SK-N-SH (cell line): ENCODE measurements around the gene PLGRKT. TPM values are rescaled to one million over a fixed set of nuclear protein-coding genes. Genes with fewer than 3 reads are reported as not detected.

Experiments used
- CTCF ChIA-PET: fragments of 300-600, 350-600 bp; formaldehyde crosslinking; extraction: SDS; loops from one replicate; lab custom pipeline; 2021; lab: Yijun Ruan, JAX
- POLR2A ChIA-PET: fragments of 350-600 bp; sonication (Branson Sonifier 250); formaldehyde crosslinking; extraction: SDS; loops from one replicate; lab custom pipeline; 2020; ENCODE audit warnings: antibody characterized with exemption, inconsistent platforms; lab: Yijun Ruan, JAX
- DNase-seq: peaks from one replicate; pipeline ENCODE4 v3.0.0; 2012
- H2AFZ ChIP-seq: fragments of 200-600 bp; sonication (generic); 2 replicates; pipeline ENCODE4 v1.8.1; 2016; ENCODE audit warnings: antibody characterized with exemption, mild to moderate bottlenecking, low read depth
- H3F3A ChIP-seq: fragments of 200-600 bp; sonication (generic); replicated peaks from 2 replicates; pipeline ENCODE3; 2016; ENCODE audit warnings: antibody characterized with exemption, mild to moderate bottlenecking; ENCODE audit not compliant: insufficient read depth
- H3K27ac ChIP-seq, 2 experiments: fragments of 200-500 bp in 1 of 2; fragments of 200-600 bp in 1 of 2; sonication (Bioruptor generic) in 1 of 2; sonication (generic), shearing (Covaris generic) in 1 of 2; 2 replicates each; pipeline versions ENCODE4 v1.5.1 to v1.6.1; 2014 to 2016; ENCODE audit warnings: low read depth in 2 of 2, inconsistent platforms in 1 of 2, low read length in 1 of 2, mild to moderate bottlenecking in 1 of 2, mixed read lengths in 1 of 2
- H3K27me3 ChIP-seq: fragments of 200-600 bp; sonication (generic), shearing (Covaris generic); 2 replicates; pipeline ENCODE4 v1.6.1; 2016; ENCODE audit warnings: mixed run types; ENCODE audit not compliant: insufficient read depth
- H3K36me3 ChIP-seq, 2 experiments: fragments of 200-500 bp in 1 of 2; fragments of 200-600 bp in 1 of 2; sonication (Bioruptor generic) in 1 of 2; sonication (generic) in 1 of 2; replicated peaks in 1 of 2; 2 replicates each; pipeline versions ENCODE3 to v1.5.1; 2014 to 2016; ENCODE audit warnings: low read length in 1 of 2, mild to moderate bottlenecking in 1 of 2; ENCODE audit not compliant: insufficient read depth in 2 of 2, control insufficient read depth in 1 of 2
- H3K4me1 ChIP-seq, 2 experiments: fragments of 200-500 bp in 1 of 2; fragments of 200-600 bp in 1 of 2; sonication (Bioruptor generic) in 1 of 2; sonication (generic), shearing (Covaris generic) in 1 of 2; 2 replicates each; pipeline versions ENCODE4 v1.5.1 to v1.6.1; 2014 to 2016; ENCODE audit warnings: low read depth in 1 of 2, low read length in 1 of 2, mixed run types in 1 of 2; ENCODE audit not compliant: insufficient read depth in 2 of 2, control insufficient read depth in 1 of 2
- H3K4me2 ChIP-seq: fragments of 200-600 bp; sonication (generic), shearing (Covaris generic); 2 replicates; pipeline ENCODE4 v1.6.1; 2017; ENCODE audit warnings: mixed run types
- H3K4me3 ChIP-seq, 2 experiments: fragments of 200-500 bp in 1 of 2; fragments of 200-600 bp in 1 of 2; sonication (Bioruptor generic) in 1 of 2; sonication (generic), shearing (Covaris generic) in 1 of 2; 2 replicates each; pipeline versions ENCODE4 v1.5.1 to v1.8.1; 2014 to 2016; ENCODE audit warnings: low read depth in 2 of 2, inconsistent platforms in 1 of 2, low read length in 1 of 2, mild to moderate bottlenecking in 1 of 2, mixed read lengths in 1 of 2, moderate library complexity in 1 of 2
- H3K79me2 ChIP-seq: fragments of 200-600 bp; sonication (generic); 2 replicates; pipeline ENCODE4 v1.8.1; 2017; ENCODE audit warnings: mild to moderate bottlenecking; ENCODE audit not compliant: insufficient read depth
- H3K9ac ChIP-seq: fragments of 200-600 bp; sonication (generic); 2 replicates; pipeline ENCODE4 v1.6.1; 2017; ENCODE audit warnings: mixed run types
- H3K9me2 ChIP-seq: fragments of 200-600 bp; sonication (generic); 2 replicates; pipeline ENCODE4 v1.6.1; 2017; ENCODE audit warnings: mixed run types
- H3K9me3 ChIP-seq: fragments of 200-600 bp; sonication (generic); 2 replicates; pipeline ENCODE4 v1.6.1; 2017; ENCODE audit warnings: mixed run types, mild to moderate bottlenecking, moderate library complexity
- H4K20me1 ChIP-seq: fragments of 200-600 bp; sonication (generic); 2 replicates; pipeline ENCODE4 v1.6.1; 2017; ENCODE audit warnings: mild to moderate bottlenecking, mixed run types; ENCODE audit not compliant: insufficient read depth
- EZH2phosphoT487 ChIP-seq: fragments of 200-600 bp; sonication (generic); IDR thresholded peaks from 2 replicates; pipeline ENCODE4 v1.6.1; 2017; ENCODE audit warnings: low read depth, mixed run types, mild to moderate bottlenecking, antibody characterized with exemption, moderate library complexity, borderline replicate concordance
- GABPA ChIP-seq: IDR thresholded peaks from 2 replicates; pipeline ENCODE4 v1.4.0; 2012; ENCODE audit warnings: low read depth, mild to moderate bottlenecking
- JUND ChIP-seq: IDR thresholded peaks from 2 replicates; pipeline ENCODE4 v1.4.0; 2012
- MXI1 ChIP-seq: IDR thresholded peaks from 2 replicates; pipeline ENCODE4 v1.6.1; 2012; ENCODE audit warnings: mild to moderate bottlenecking, low read depth, low read length, improper control_type of control experiment
- NFIC ChIP-seq: IDR thresholded peaks from 2 replicates; pipeline ENCODE4 v1.4.0; 2012; ENCODE audit warnings: borderline replicate concordance
- POLR2AphosphoS5 ChIP-seq: IDR thresholded peaks from 2 replicates; pipeline ENCODE4 v1.6.1; 2012; ENCODE audit warnings: low read depth, low read length
- SIN3A ChIP-seq: IDR thresholded peaks from 2 replicates; pipeline ENCODE4 v1.6.1; 2012; ENCODE audit warnings: low read depth, mild to moderate bottlenecking, low read length, moderate library complexity, borderline replicate concordance
- TCF12 ChIP-seq: IDR thresholded peaks from 2 replicates; pipeline ENCODE4 v1.4.0; 2012
- YY1 ChIP-seq: IDR thresholded peaks from 2 replicates; pipeline ENCODE4 v1.4.0; 2012; ENCODE audit warnings: low read depth, mild to moderate bottlenecking
- WGBS: methylation state at CpG from one replicate; pipeline ENCODE4 v1.1.6; 2017; ENCODE audit warnings: low lambda C conversion rate; 5-methylcytosine and 5-hydroxymethylcytosine counted together
- polyA plus RNA-seq, 3 experiments: library from polyadenylated mRNA; depleted of rRNA; stranded (reverse); fragments of >200 nt; gene quantifications; 2 replicates each; pipeline ENCODE4 v1.2.3, GENCODE V29; 2012
- TF ChIP-seq, protein P1 (sequence below): IDR thresholded peaks from 2 replicates; pipeline ENCODE4 v1.4.0; 2012; ENCODE audit warnings: low read depth
- TF ChIP-seq, protein P2 (sequence below): IDR thresholded peaks from 2 replicates; pipeline ENCODE4 v1.6.1; 2012; ENCODE audit warnings: mild to moderate bottlenecking, low read depth, low read length, moderate library complexity
- TF ChIP-seq, protein P3 (sequence below): IDR thresholded peaks from 2 replicates; pipeline ENCODE4; 2012
- TF ChIP-seq, protein P4 (sequence below): IDR thresholded peaks from 2 replicates; pipeline ENCODE4 v1.4.0; 2012; ENCODE audit warnings: low read depth, borderline replicate concordance

Gene PLGRKT
- polyA plus RNA-seq, 1 of the 3 experiments (the other 2 are of a cell fraction): 11.4 TPM

DNA sequence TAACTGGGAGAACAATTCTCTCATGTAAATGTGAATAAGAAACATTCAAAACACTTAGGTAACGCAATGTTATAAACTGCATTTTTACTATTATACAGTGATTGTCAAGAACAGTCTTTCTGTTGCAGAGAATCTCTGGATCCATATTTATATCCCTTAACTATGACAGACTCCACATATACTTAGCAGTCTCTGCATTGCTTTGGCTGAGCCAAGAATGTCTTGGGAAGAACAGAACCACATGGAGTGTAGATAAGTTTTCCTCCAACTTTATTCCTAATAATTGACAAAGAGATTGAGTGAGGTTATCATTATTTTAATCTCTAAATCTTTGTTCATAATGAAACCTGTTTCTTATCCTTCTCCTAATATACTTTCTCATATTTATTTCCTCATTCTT lies 82.5 kb downstream of the PLGRKT start:
- Histone ChIP-seq H2AFZ (no peak overlapping the region), H3K4me3 (no peak overlapping the region), H3K9me2 (no peaks in the 10 kb centered on the region)
- TF ChIP-seq TCF12: no peak
- TF ChIP-seq, protein P1, sequence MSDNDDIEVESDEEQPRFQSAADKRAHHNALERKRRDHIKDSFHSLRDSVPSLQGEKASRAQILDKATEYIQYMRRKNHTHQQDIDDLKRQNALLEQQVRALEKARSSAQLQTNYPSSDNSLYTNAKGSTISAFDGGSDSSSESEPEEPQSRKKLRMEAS: no peak
- no peak for TF ChIP-seq POLR2AphosphoS5
- no peak for TF ChIP-seq JUND
- TF ChIP-seq EZH2phosphoT487: no peak
- TF ChIP-seq, protein P2, sequence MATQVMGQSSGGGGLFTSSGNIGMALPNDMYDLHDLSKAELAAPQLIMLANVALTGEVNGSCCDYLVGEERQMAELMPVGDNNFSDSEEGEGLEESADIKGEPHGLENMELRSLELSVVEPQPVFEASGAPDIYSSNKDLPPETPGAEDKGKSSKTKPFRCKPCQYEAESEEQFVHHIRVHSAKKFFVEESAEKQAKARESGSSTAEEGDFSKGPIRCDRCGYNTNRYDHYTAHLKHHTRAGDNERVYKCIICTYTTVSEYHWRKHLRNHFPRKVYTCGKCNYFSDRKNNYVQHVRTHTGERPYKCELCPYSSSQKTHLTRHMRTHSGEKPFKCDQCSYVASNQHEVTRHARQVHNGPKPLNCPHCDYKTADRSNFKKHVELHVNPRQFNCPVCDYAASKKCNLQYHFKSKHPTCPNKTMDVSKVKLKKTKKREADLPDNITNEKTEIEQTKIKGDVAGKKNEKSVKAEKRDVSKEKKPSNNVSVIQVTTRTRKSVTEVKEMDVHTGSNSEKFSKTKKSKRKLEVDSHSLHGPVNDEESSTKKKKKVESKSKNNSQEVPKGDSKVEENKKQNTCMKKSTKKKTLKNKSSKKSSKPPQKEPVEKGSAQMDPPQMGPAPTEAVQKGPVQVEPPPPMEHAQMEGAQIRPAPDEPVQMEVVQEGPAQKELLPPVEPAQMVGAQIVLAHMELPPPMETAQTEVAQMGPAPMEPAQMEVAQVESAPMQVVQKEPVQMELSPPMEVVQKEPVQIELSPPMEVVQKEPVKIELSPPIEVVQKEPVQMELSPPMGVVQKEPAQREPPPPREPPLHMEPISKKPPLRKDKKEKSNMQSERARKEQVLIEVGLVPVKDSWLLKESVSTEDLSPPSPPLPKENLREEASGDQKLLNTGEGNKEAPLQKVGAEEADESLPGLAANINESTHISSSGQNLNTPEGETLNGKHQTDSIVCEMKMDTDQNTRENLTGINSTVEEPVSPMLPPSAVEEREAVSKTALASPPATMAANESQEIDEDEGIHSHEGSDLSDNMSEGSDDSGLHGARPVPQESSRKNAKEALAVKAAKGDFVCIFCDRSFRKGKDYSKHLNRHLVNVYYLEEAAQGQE: no peak
- no peak for TF ChIP-seq MXI1
- no peak for TF ChIP-seq NFIC
- no peak for TF ChIP-seq YY1
- no peak for TF ChIP-seq GABPA
- TF ChIP-seq, protein P3, sequence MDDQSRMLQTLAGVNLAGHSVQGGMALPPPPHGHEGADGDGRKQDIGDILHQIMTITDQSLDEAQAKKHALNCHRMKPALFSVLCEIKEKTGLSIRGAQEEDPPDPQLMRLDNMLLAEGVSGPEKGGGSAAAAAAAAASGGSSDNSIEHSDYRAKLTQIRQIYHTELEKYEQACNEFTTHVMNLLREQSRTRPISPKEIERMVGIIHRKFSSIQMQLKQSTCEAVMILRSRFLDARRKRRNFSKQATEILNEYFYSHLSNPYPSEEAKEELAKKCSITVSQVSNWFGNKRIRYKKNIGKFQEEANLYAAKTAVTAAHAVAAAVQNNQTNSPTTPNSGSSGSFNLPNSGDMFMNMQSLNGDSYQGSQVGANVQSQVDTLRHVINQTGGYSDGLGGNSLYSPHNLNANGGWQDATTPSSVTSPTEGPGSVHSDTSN: no peak
- TF ChIP-seq, protein P4, sequence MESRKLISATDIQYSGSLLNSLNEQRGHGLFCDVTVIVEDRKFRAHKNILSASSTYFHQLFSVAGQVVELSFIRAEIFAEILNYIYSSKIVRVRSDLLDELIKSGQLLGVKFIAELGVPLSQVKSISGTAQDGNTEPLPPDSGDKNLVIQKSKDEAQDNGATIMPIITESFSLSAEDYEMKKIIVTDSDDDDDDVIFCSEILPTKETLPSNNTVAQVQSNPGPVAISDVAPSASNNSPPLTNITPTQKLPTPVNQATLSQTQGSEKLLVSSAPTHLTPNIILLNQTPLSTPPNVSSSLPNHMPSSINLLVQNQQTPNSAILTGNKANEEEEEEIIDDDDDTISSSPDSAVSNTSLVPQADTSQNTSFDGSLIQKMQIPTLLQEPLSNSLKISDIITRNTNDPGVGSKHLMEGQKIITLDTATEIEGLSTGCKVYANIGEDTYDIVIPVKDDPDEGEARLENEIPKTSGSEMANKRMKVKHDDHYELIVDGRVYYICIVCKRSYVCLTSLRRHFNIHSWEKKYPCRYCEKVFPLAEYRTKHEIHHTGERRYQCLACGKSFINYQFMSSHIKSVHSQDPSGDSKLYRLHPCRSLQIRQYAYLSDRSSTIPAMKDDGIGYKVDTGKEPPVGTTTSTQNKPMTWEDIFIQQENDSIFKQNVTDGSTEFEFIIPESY: no peak
- no peak for TF ChIP-seq SIN3A
- TF ChIP-seq, all 33 proteins: peak for 0
- CTCF ChIA-PET: interaction anchor here (1.0 to 1.2 kb wide), 2 partner anchors 18 to 82 kb away, joined by 3 read pairs; no protein-coding TSS in a partner anchor
- H3K27me3 ChIP-seq: no peaks in the 10 kb centered on the region
- POLR2A ChIA-PET: no interaction called here
- H3K9ac ChIP-seq: no peak overlapping the region
- H3K27ac ChIP-seq: no peak overlapping the region; a peak in 1 of 4 replicates
- H3F3A ChIP-seq: no peaks in the 10 kb centered on the region
- no peaks in the 10 kb centered on the region for H3K9me3 ChIP-seq
- H4K20me1 ChIP-seq: no peaks in the 10 kb centered on the region
- H3K36me3 ChIP-seq: peaks cover 0 to 10% of the 10 kb centered on the region in 2 experiments
- no peak overlapping the region for H3K4me2 ChIP-seq
- peaks cover 0 to 11% of the 10 kb centered on the region in 2 experiments; a peak in 2 of 4 replicates for H3K4me1 ChIP-seq
- H3K79me2 ChIP-seq: no peaks in the 10 kb centered on the region
- no peak for DNase-seq
- 100% methylated on average over 1 of the region's 1 CpG for WGBS
